GM12872 (cell line): Measurements from ENCODE around the gene PPP1R14D.

ENCODE experiments used
- TF ChIP-seq, protein P1 (sequence below): IDR thresholded peaks from 3 replicates; pipeline ENCODE4 v1.5.1; 2011; ENCODE audit warnings: low read depth, mild to moderate bottlenecking, low read length, moderate library complexity; ENCODE audit not compliant: insufficient read depth

The PPP1R14D gene

DNA sequence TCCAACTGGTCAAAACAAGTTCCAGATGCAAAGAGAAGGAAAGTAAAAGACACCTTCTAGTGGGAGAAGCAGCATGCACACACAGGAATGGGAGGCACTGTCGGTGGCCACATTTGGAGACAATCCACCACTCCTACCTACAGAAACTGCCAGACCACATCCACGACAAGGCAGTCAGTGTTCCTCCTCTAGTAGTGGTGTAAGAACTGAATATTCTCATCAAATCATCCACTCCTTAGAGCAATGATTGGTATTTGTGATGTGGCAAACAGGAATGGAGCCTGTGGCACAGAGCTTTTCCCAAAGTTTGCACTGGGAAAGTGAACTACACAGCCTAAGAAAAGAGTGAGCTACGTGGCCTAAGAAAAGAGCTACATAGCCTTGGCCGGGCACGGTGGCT, 10.2 kb upstream of the PPP1R14D start:
- TF ChIP-seq, protein P1, sequence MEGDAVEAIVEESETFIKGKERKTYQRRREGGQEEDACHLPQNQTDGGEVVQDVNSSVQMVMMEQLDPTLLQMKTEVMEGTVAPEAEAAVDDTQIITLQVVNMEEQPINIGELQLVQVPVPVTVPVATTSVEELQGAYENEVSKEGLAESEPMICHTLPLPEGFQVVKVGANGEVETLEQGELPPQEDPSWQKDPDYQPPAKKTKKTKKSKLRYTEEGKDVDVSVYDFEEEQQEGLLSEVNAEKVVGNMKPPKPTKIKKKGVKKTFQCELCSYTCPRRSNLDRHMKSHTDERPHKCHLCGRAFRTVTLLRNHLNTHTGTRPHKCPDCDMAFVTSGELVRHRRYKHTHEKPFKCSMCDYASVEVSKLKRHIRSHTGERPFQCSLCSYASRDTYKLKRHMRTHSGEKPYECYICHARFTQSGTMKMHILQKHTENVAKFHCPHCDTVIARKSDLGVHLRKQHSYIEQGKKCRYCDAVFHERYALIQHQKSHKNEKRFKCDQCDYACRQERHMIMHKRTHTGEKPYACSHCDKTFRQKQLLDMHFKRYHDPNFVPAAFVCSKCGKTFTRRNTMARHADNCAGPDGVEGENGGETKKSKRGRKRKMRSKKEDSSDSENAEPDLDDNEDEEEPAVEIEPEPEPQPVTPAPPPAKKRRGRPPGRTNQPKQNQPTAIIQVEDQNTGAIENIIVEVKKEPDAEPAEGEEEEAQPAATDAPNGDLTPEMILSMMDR: no peak

DNA sequence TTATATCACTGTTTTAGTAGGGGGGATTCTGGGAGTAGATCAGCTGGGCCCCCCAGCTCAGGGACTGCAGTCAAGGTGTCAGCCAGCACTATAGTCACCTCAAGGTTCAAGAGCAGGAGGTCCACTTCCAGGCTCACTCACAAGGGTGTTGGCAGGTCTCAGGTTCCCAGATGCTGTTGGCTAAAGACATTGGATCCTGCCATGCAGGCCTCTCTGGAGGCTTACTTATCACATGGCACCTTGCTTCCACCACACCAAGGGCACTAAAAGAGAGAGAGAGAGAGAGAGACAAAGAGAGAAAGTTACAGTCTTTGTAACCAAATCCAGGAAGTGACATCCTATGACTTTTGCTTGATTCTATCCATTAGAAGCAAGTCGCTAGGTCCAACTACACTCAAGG, 7.5 kb upstream of the PPP1R14D start:
- TF ChIP-seq, protein P1: no peak

DNA sequence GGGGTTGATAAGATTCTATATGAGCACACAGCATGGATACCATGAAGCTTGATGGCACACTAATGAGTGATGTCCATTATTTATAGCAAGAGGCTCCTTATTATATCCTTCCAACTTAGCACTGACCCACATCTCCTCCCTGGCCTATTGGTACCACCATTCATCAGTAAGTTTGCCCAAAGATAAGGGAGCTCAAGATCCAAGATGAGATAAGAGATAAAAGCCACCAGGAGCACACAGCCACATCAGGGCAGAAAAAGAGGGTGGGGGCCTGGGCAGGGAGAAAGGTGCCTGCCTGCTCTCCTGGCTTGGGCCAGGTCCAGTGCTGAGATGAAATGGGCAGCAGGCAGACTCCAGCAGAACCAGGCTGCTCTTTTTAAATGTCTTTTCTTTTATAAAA, 4.4 kb upstream of the PPP1R14D start:
- TF ChIP-seq, protein P1: no peak

DNA sequence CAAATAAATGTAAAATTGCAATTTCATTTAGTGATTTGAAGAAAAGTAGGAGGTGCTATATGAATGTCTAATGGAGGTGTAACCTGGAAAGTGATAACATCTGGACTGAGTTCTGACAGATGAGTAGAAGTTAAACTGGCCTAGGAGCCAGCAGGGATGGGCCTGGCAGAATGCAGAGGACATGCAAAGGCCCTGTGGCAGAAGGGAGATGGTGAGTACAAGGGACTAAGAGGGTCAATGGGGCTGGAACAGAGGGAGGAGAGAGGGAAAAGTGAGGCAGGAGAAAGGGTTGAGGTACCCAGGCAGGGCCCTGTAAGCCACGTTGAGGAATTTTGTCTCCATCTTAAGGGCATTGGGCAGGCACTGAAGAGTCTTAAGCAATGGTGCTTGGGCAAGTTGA, 3.4 kb upstream of the PPP1R14D start:
- TF ChIP-seq, protein P1: no peak

DNA sequence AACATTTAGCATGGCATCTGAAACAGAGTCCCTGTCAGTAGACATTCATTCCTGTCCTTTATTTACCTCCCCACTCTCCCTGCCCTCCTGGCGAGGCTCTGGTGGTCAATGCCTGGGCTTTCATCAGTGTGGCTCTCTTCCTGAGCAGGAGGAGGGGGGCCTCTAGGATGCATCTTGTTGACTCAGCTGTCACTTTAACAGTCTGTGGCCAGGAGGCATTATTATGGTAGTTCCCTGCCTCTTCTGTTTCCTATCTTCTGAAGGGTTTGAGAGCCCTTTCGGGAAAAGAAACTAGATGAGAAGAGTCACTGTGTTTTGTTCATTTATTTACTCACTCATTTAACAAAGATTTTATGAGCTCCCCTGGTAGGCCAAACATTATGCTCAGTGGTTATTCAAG, 2.4 kb upstream of the PPP1R14D start:
- TF ChIP-seq, protein P1: no peak

DNA sequence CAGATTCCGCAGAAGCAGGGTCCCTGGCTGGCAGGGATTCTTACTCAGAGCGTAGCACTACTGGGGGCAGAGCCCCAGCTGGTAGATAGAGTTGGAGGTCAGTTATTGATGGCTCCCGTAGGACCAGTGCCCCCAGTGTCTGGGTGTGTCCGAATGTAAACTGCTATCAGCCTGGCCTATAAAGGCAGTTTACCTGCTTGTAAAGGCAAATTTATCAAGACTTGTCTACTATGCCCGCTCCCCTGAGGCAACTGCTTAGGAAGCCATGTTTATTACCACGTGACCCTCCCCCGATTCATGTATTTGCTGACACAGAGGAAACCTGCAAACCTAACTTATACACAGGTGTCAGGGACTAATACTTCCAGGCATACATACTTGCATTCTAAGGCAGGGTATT, 607 bp upstream of the PPP1R14D start:
- TF ChIP-seq, protein P1: no peak

DNA sequence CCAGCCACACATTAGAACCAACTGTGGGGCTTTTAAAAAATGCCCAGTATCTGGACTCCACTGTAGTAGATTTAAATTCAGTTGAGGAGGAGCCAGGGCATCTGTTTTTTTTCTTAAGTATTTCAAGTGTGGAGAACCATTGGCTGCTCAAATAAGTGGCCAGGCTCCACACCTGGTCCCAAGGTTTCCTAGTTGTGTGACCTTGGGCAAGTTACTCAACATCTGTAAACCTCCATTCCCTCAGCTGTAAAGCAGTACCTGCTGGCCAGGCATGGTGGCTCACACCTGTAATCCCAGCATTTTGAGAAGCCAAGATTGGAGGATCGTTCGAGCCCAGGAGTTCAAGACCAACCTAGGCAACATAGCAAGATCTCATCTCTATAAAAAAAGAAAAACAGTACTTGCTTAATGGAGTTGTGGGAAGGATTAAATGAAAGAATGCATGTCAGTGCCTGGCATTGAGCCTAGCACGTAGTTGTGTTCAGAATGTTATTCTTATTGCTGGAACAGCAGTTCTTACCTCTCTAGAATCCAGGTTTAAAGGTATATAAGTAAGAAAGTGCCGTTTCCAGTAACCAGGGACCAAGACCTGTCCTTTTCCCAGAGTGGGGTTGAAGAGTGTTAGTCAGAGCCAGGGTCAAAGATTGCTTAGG, 2.0 kb downstream of the PPP1R14D start:
- TF ChIP-seq, protein P1: no peak
